MCF 10A (cell line): ENCODE results near the gene IQCM. TPM values are rescaled to one million over a fixed set of nuclear protein-coding genes. Genes with fewer than 3 reads are reported as not detected.

Source experiments
- BruUV-seq: library from RNA; stranded (reverse); fragments of 400-500 nt; replicated peaks from 2 replicates; lab custom pipeline; 2021; lab: Mats Ljungman, UMichigan
- CTCF ChIA-PET: fragments of 300-600 bp; sonication (Branson Sonifier 250); formaldehyde crosslinking; extraction: SDS; loops from one replicate; lab custom pipeline; 2021; ENCODE audit warnings: antibody characterized with exemption, inconsistent platforms; lab: Yijun Ruan, JAX
- POLR2A ChIA-PET: fragments of 300-600, 350-650 bp; sonication (Branson Sonifier 250); formaldehyde crosslinking; extraction: SDS; loops from one replicate; lab custom pipeline; 2020; ENCODE audit warnings: antibody characterized with exemption, inconsistent platforms; lab: Yijun Ruan, JAX
- DNase-seq: peaks from one replicate; pipeline ENCODE4 v3.0.0-alpha.2; 2018; ENCODE audit not compliant: unreplicated experiment
- H3K27ac Mint-ChIP-seq: one replicate; pipeline ENCODE4 v1.8.0; 2022; ENCODE audit warnings: mild to moderate bottlenecking, low read depth, mixed read lengths; ENCODE audit not compliant: unreplicated experiment
- H3K27me3 Mint-ChIP-seq: one replicate; pipeline ENCODE4 v1.8.0; 2022; ENCODE audit warnings: mixed read lengths; ENCODE audit not compliant: insufficient read depth, unreplicated experiment
- H3K36me3 Mint-ChIP-seq: one replicate; pipeline ENCODE4 v1.8.0; 2022; ENCODE audit warnings: mild to moderate bottlenecking, moderate library complexity, mixed read lengths; ENCODE audit not compliant: insufficient read depth, unreplicated experiment
- H3K4me1 Mint-ChIP-seq: one replicate; pipeline ENCODE4 v1.8.0; 2022; ENCODE audit warnings: mixed read lengths; ENCODE audit not compliant: insufficient read depth, unreplicated experiment
- H3K4me3 Mint-ChIP-seq: one replicate; pipeline ENCODE4 v1.8.0; 2022; ENCODE audit warnings: mild to moderate bottlenecking, moderate library complexity, mixed read lengths; ENCODE audit not compliant: unreplicated experiment
- H3K9me3 Mint-ChIP-seq: one replicate; pipeline ENCODE4 v1.8.0; 2022; ENCODE audit warnings: mixed read lengths; ENCODE audit not compliant: unreplicated experiment
- CTCF ChIP-seq: fragments of 200-600 bp; IDR thresholded peaks from one replicate; pipeline ENCODE4 v1.8.0; 2022; ENCODE audit warnings: antibody characterized with exemption, mild to moderate bottlenecking; ENCODE audit not compliant: unreplicated experiment
- intact Hi-C: fragments of 100-400 bp; cut with micrococcal nuclease; formaldehyde crosslinking; loops from 2 replicates; pipeline ENCODE4 v1.14.1; 2022
- total RNA-seq: library from RNA; stranded (reverse); gene quantifications from 2 replicates; pipeline ENCODE4 v1.2.3, GENCODE V29; 2022

The IQCM gene
- total RNA-seq, 1 experiment from 2014 or later: not detected

- Mint-ChIP-seq H3K4me3 (no peak overlapping the region), H3K4me1 (peaks cover 33% of the 10 kb centered on the region), H3K36me3 (no peaks in the 10 kb centered on the region), H3K27me3 (no peaks in the 10 kb centered on the region), H3K9me3 (peaks cover 16% of the 10 kb centered on the region), H3K27ac (no peak overlapping the region)
- ChIA-PET CTCF (interaction anchor here (0.6 to 0.8 kb wide), 4 partner anchors 42 to 1764 kb away, joined by 3 to 5 read pairs (median 3); no protein-coding TSS in a partner anchor), POLR2A (interaction anchor here (0.6 kb wide), 1 partner anchor 62 kb away, joined by 4 read pairs; no protein-coding TSS in a partner anchor)
- TF ChIP-seq CTCF: no peak
- BruUV-seq: no TSS peak
- intact Hi-C loops: no loop called here
- DNase-seq: peak; percentile 33
Measured at GRCh38 chr4:149785696-149786431, 29.8 kb downstream of the IQCM start.

- H3K4me1 Mint-ChIP-seq: peaks cover 32% of the 10 kb centered on the region
- no peak for TF ChIP-seq CTCF
Measured at GRCh38 chr4:149784018-149784417, 31.6 kb downstream of the IQCM start.

GRCh38 chr4:149781150-149781549 is 34.5 kb downstream of the IQCM start:
- H3K36me3 Mint-ChIP-seq: no peaks in the 10 kb centered on the region
- peaks cover 29% of the 10 kb centered on the region for H3K4me1 Mint-ChIP-seq
- BruUV-seq: no TSS peak
- CTCF ChIA-PET: no interaction called here
- H3K4me3 Mint-ChIP-seq: no peak overlapping the region
- intact Hi-C loops: loop anchor here (5.0 kb wide), 1 partner anchor 41 kb away; no protein-coding TSS in a partner anchor
- H3K27ac Mint-ChIP-seq: peak overlapping the region; percentile 59
- POLR2A ChIA-PET: interaction anchor here (0.6 kb wide), 1 partner anchor 25 kb away, joined by 3 read pairs; no protein-coding TSS in a partner anchor
- no peaks in the 10 kb centered on the region for H3K27me3 Mint-ChIP-seq
- peak; percentile 78 for DNase-seq
- TF ChIP-seq CTCF: no peak
- H3K9me3 Mint-ChIP-seq: peaks cover 11% of the 10 kb centered on the region

More at GRCh38 chr4:149784018-149784417, 31.6 kb downstream of the IQCM start:
- BruUV-seq: no TSS peak
- Mint-ChIP-seq H3K4me3 (no peak overlapping the region), H3K36me3 (no peaks in the 10 kb centered on the region), H3K9me3 (peaks cover 16% of the 10 kb centered on the region), H3K27ac (no peak overlapping the region), H3K27me3 (no peaks in the 10 kb centered on the region)
- POLR2A ChIA-PET: no interaction called here
- intact Hi-C loops: loop anchor here (5.0 kb wide), 1 partner anchor 38 kb away; no protein-coding TSS in a partner anchor
- CTCF ChIA-PET: no interaction called here
- DNase-seq: peak; percentile 70

GRCh38 chr4:149768477-149768876 is 47.2 kb downstream of the IQCM start:
- H3K4me1 Mint-ChIP-seq: peaks cover 12% of the 10 kb centered on the region
- ChIA-PET POLR2A (no interaction called here), CTCF (no interaction called here)
- no peaks in the 10 kb centered on the region for H3K36me3 Mint-ChIP-seq
- TF ChIP-seq CTCF: no peak
- DNase-seq: no peak
- H3K4me3 Mint-ChIP-seq: no peak overlapping the region
- BruUV-seq: no TSS peak
- no peak overlapping the region for H3K27ac Mint-ChIP-seq
- H3K27me3 Mint-ChIP-seq: no peaks in the 10 kb centered on the region
- no peaks in the 10 kb centered on the region for H3K9me3 Mint-ChIP-seq
- intact Hi-C loops: no loop called here
